GM23248 (cell line): ENCODE measurements around the gene PDIA3. TPM values are rescaled to one million over a fixed set of nuclear protein-coding genes. Genes with fewer than 3 reads are reported as not detected.
"Not testable (repeated sequence)": the region's sequence is repeated elsewhere in the genome, so short reads cannot be mapped to it uniquely, and the experiment has no call there.

Source experiments
- DNase-seq: peaks from one replicate; pipeline ENCODE4 v3.0.0-alpha.2; 2015
- H2AFZ ChIP-seq: fragments of 200-600 bp; sonication (generic); 2 replicates; pipeline ENCODE4 v1.6.1; 2016; ENCODE audit warnings: antibody characterized with exemption
- H3F3A ChIP-seq: fragments of 200-600 bp; sonication (generic); 2 replicates; pipeline ENCODE4 v1.6.1; 2016; ENCODE audit warnings: mild to moderate bottlenecking, antibody characterized with exemption, mixed run types; ENCODE audit not compliant: insufficient read depth
- H3K27ac ChIP-seq: fragments of 200-600 bp; sonication (generic); 2 replicates; pipeline ENCODE4 v1.5.1; 2016; ENCODE audit warnings: mild to moderate bottlenecking
- H3K27me3 ChIP-seq: fragments of 200-600 bp; sonication (generic); replicated peaks from 2 replicates; pipeline ENCODE4 v1.6.1; 2016; ENCODE audit warnings: mild to moderate bottlenecking; ENCODE audit not compliant: insufficient read depth
- H3K36me3 ChIP-seq: fragments of 200-600 bp; sonication (generic); 2 replicates; pipeline ENCODE4 v1.6.1; 2016; ENCODE audit warnings: low read depth, mild to moderate bottlenecking
- H3K4me1 ChIP-seq: fragments of 200-600 bp; sonication (generic); 2 replicates; pipeline ENCODE4 v1.6.1; 2016; ENCODE audit warnings: mild to moderate bottlenecking; ENCODE audit not compliant: insufficient read depth
- H3K4me2 ChIP-seq: fragments of 200-600 bp; sonication (generic); one replicate; pipeline ENCODE4 v1.6.1; 2016; ENCODE audit warnings: mild to moderate bottlenecking; ENCODE audit not compliant: unreplicated experiment
- H3K4me3 ChIP-seq: fragments of 200-600 bp; sonication (generic); 2 replicates; pipeline ENCODE4 v1.5.1; 2016; ENCODE audit warnings: mild to moderate bottlenecking
- H3K79me2 ChIP-seq: fragments of 200-600 bp; sonication (generic); 2 replicates; pipeline ENCODE4 v1.6.1; 2016; ENCODE audit warnings: mild to moderate bottlenecking; ENCODE audit not compliant: insufficient read depth
- H3K9ac ChIP-seq: fragments of 200-600 bp; sonication (generic); 2 replicates; pipeline ENCODE4 v1.6.1; 2016; ENCODE audit warnings: mild to moderate bottlenecking
- H3K9me2 ChIP-seq: fragments of 200-600 bp; sonication (generic); 2 replicates; pipeline ENCODE4 v1.6.1; 2016; ENCODE audit warnings: mixed run types, mild to moderate bottlenecking, moderate library complexity; ENCODE audit not compliant: insufficient read depth
- H3K9me3 ChIP-seq: fragments of 200-600 bp; sonication (generic); one replicate; pipeline ENCODE4 v1.6.1; 2017; ENCODE audit warnings: low read depth
- H4K20me1 ChIP-seq: fragments of 200-600 bp; sonication (generic); 2 replicates; pipeline ENCODE4 v1.6.0; 2016; ENCODE audit not compliant: insufficient read depth
- EZH2 ChIP-seq: fragments of 200-600 bp; sonication (generic); IDR thresholded peaks from 2 replicates; pipeline ENCODE4 v1.6.1; 2018; ENCODE audit warnings: antibody characterized with exemption, mild to moderate bottlenecking; ENCODE audit not compliant: insufficient read depth, poor library complexity, severe bottlenecking
- EZH2phosphoT487 ChIP-seq: fragments of 200-600 bp; sonication (generic); IDR thresholded peaks from 2 replicates; pipeline ENCODE4 v1.6.1; 2018; ENCODE audit warnings: antibody characterized with exemption, moderate library complexity, mild to moderate bottlenecking, low read depth; ENCODE audit not compliant: insufficient read depth
- WGBS, 2 experiments: methylation state at CpG; one replicate each; pipeline ENCODE4 v1.1.6; 2015 to 2017; ENCODE audit warnings: low lambda C conversion rate in 2 of 2, low coverage in 1 of 2; ENCODE audit errors: missing lambda C conversion rate in 2 of 2; 5-methylcytosine and 5-hydroxymethylcytosine counted together
- in situ Hi-C: fragments of 300-500 bp; cut with MboI; formaldehyde crosslinking; loops from 2 replicates; pipeline ENCODE4 v1.15.0; 2020
- polyA plus RNA-seq: library from polyadenylated mRNA; unstranded; fragments of >200 nt; fragmentation: Nextera tagmentation; extraction: Ambion mirVana; gene quantifications from 2 replicates; pipeline ENCODE4 v1.2.1, GENCODE V29; 2016
- total RNA-seq: library from RNA; depleted of rRNA; stranded (reverse); fragments of >200 nt; shearing (Covaris generic); gene quantifications from 2 replicates; pipeline ENCODE4 v1.2.3, GENCODE V29; 2014

PDIA3 gene
- total and polyA plus RNA-seq, 2 experiments from 2014 or later: 224 to 1,087 TPM

DNA sequence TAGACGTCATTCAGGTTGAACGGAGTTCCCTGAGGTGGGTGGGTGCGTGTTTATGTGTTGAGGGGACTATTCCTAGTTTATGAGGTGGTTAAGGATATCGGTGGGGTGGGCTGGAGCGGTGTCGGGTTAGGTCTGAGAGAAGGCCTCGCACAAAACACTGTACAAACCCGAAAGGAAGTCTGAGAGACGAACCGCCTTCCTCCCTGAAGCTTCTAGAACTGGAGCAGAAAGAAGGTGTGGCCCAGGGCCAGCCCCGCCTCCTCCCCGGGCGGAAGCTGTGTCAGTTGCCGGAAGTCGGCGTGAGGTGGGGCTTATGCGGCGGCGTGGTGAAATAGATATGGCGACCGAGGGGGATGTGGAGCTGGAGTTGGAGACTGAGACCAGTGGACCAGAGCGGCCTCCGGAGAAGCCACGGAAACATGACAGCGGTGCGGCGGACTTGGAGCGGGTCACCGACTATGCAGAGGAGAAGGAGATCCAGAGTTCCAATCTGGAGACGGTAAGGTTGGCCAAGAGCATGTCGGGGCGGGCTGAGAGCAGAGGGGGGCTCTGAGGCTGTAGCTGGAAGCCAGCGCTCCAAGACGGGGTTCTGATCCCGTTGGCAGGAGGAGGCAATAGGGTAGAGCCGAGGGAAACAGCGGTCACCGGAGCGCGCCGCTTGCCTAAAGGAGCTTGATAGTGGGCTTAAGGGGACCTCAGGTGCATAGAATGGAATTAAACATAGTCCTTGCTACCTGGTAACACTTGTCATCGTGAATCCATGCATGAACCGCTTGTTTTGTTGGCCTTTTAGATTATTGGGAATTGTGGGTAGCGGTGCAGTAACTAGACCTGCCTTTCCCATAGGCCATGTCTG is 54.3 kb downstream of the PDIA3 start, which contains the start of gene HYPK:
TSS of gene HYPK (plus strand) at position 314 of the 856 bp plus-strand sequence. CDS start at position 338, 24 bp downstream.
- 8% methylated on average over 42 to 44 of the region's 44 CpGs for WGBS, 2 experiments

GRCh38 chr15:43802676-43803075 is 56.4 kb downstream of the PDIA3 start:
- in situ Hi-C loops, H3K9me2 ChIP-seq, H4K20me1 ChIP-seq, H3K9me3 ChIP-seq, H3K27ac ChIP-seq, H3K9ac ChIP-seq, H3K4me3 ChIP-seq, H3K27me3 ChIP-seq, H3K4me2 ChIP-seq, DNase-seq, H2AFZ ChIP-seq: not testable (repeated sequence)
- 97 to 100% methylated on average over 7 of the region's 7 CpGs for WGBS, 2 experiments
- Histone ChIP-seq H3K79me2 (peaks cover 30% of the 10 kb centered on the region), H3K4me1 (peaks cover 18% of the 10 kb centered on the region), H3K36me3 (peaks cover 31% of the 10 kb centered on the region), H3F3A (peaks cover 58% of the 10 kb centered on the region)

More for the DNA sequence above, 54.3 kb downstream of the PDIA3 start, which contains the start of gene HYPK:
- Histone ChIP-seq H3K4me3 (peak within 1 kb of the TSS; percentile 94), H3K4me1 (peaks cover 37% of the 10 kb centered on the region), H3K9me2 (no peaks in the 10 kb centered on the region), H3K27ac (peak within 1 kb of the TSS; percentile 75), H3K9ac (peak within 1 kb of the TSS; percentile 93), H3K9me3 (no peaks in the 10 kb centered on the region), H3K79me2 (peaks cover 35% of the 10 kb centered on the region), H3K4me2 (peak within 1 kb of the TSS; percentile 93), H2AFZ (peak within 1 kb of the TSS; percentile 84), H3K36me3 (peaks cover 27% of the 10 kb centered on the region), H3K27me3 (no peaks in the 10 kb centered on the region), H3F3A (peaks cover 68% of the 10 kb centered on the region), H4K20me1 (peaks cover 2% of the 10 kb centered on the region; the same call in 1 of the 2 replicates)
- DNase-seq: peak; percentile 95
- in situ Hi-C loops: no loop called here
- TF ChIP-seq EZH2 (no peak), EZH2phosphoT487 (no peak)

GRCh38 chr15:43808435-43808950 is 62.3 kb downstream of the PDIA3 start:
- H3K36me3 ChIP-seq: peaks cover 71% of the 10 kb centered on the region
- in situ Hi-C loops: no loop called here

GRCh38 chr15:43808960-43809678 is 62.9 kb downstream of the PDIA3 start:
- 87 to 94% methylated on average over 6 of the region's 6 CpGs for WGBS, 2 experiments
- Histone ChIP-seq H3K4me2 (no peak overlapping the region), H3K27me3 (no peaks in the 10 kb centered on the region), H3K4me3 (no peak overlapping the region), H3K9me2 (no peaks in the 10 kb centered on the region), H3K9ac (no peak overlapping the region), H3F3A (peaks cover 30% of the 10 kb centered on the region), H2AFZ (no peak overlapping the region), H3K79me2 (no peaks in the 10 kb centered on the region), H3K9me3 (no peaks in the 10 kb centered on the region), H3K27ac (no peak overlapping the region), H3K4me1 (no peaks in the 10 kb centered on the region), H3K36me3 (peaks cover 76% of the 10 kb centered on the region), H4K20me1 (no peaks in the 10 kb centered on the region)
- DNase-seq: no peak
- TF ChIP-seq EZH2phosphoT487 (no peak), EZH2 (no peak)
- in situ Hi-C loops: no loop called here

More at GRCh38 chr15:43808435-43808950, 62.3 kb downstream of the PDIA3 start:
- H2AFZ ChIP-seq: no peak overlapping the region
- H3K4me2 ChIP-seq: no peak overlapping the region
- H3K9me3 ChIP-seq: no peaks in the 10 kb centered on the region
- no peak for DNase-seq
- 0 out of 2 replicates have a peak, but pooled peaks cover under 1% of the 10 kb centered on the region for H3K79me2 ChIP-seq
- TF ChIP-seq EZH2phosphoT487 (no peak), EZH2 (no peak)
- H3K9me2 ChIP-seq: no peaks in the 10 kb centered on the region
- peaks cover 34% of the 10 kb centered on the region for H3F3A ChIP-seq
- H3K4me1 ChIP-seq: no peaks in the 10 kb centered on the region
- no peak overlapping the region for H3K4me3 ChIP-seq
- WGBS, 2 experiments: 97 to 98% methylated on average over 5 of the region's 5 CpGs
- H3K27me3 ChIP-seq: no peaks in the 10 kb centered on the region
- no peaks in the 10 kb centered on the region for H4K20me1 ChIP-seq
- no peak overlapping the region for H3K9ac ChIP-seq
- no peak overlapping the region for H3K27ac ChIP-seq

DNA sequence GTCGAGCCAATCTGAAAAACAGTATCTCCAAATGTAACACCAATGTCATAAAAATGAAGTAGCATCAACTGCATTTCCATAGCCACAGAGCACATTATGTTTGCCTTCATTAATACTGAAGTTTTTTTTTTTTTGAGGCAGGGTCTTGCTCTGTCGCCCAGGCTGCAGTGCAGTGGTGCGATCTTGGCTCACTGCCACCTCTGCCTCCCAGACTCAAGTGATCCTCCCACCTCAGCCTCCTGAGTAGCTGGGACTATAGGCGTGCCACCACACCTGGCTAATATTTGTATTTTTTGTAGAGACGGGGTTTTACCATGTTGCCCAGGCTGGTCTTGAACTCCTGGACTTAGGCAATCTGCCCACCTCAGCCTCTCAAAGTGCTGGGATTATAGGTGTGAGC is 68.8 kb downstream of the PDIA3 start:
- H3K4me1 ChIP-seq, H4K20me1 ChIP-seq, H2AFZ ChIP-seq, H3K4me2 ChIP-seq, H3K27me3 ChIP-seq, DNase-seq, in situ Hi-C loops, H3K9ac ChIP-seq, H3K9me3 ChIP-seq, H3K9me2 ChIP-seq, H3F3A ChIP-seq, H3K4me3 ChIP-seq: not testable (repeated sequence)
- 92% methylated on average over 5 of the region's 5 CpGs for WGBS, 2 experiments
- Histone ChIP-seq H3K36me3 (peaks cover 45% of the 10 kb centered on the region), H3K79me2 (peaks cover 39% of the 10 kb centered on the region), H3K27ac (0 out of 2 replicates have a peak overlapping the region, but pooled peaks have one; percentile 2)
